GM19043 (cell line): ENCODE data around the gene MYL3.
"Not testable (repeated sequence)": the region's sequence is repeated elsewhere in the genome, so short reads cannot be mapped to it uniquely, and the experiment has no call there.

ENCODE experiments used
- ATAC-seq: cut with Tn5 transposase; IDR thresholded peaks from one replicate; pipeline ENCODE4 v1.9.1; 2021; ENCODE audit warnings: low read depth; ENCODE audit not compliant: unreplicated experiment

The MYL3 gene

DNA sequence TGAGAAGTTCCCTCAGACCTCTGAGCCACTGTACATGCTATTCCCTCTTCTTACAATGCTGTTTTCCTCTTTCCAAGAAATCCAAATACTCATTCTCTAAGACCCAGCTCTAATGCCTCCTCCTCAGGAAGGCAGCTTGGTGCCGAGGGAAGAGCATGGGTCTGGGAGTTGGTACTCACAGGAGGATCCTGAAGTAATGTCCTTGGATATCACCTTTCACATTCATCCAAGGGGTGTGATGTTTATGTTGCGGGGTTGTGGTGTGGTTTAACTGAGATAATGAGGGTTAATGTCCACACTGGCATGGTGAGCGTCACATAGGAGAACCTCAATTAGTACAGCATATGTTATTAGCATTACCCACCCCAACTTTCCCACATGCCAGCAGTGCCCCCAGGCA, 31.9 kb downstream of the MYL3 start:
- no peak for ATAC-seq

DNA sequence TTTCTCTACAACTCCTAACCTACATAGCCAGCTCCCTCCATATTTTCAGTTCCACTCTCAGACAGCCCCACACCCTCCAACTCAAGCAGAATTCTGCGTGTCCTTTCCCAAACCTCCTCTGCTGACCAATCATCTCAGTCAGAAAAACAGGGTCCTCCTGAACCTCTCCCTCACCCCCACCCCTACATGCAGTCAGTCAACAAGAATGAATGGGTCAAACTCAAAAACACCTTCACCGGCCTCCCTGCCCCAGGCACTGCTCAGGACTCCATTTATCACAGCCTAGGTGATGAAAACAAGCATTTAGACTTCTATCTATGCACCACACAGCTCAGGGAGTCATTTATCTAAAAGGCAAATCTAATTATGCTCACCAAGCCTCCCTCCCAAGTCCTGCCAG, 32.4 kb downstream of the MYL3 start:
- ATAC-seq: no peak

GRCh38 chr3:46829699-46830208, 33.5 kb downstream of the MYL3 start:
- no peak for ATAC-seq

GRCh38 chr3:46825450-46825849, 37.8 kb downstream of the MYL3 start:
- no peak for ATAC-seq

- ATAC-seq: no peak
Observed at GRCh38 chr3:46824211-46824970, 38.9 kb downstream of the MYL3 start.

- not testable (repeated sequence) for ATAC-seq
Observed at GRCh38 chr3:46823314-46823713, 39.9 kb downstream of the MYL3 start.

GRCh38 chr3:46821553-46821952, 41.7 kb downstream of the MYL3 start:
- no peak for ATAC-seq

DNA sequence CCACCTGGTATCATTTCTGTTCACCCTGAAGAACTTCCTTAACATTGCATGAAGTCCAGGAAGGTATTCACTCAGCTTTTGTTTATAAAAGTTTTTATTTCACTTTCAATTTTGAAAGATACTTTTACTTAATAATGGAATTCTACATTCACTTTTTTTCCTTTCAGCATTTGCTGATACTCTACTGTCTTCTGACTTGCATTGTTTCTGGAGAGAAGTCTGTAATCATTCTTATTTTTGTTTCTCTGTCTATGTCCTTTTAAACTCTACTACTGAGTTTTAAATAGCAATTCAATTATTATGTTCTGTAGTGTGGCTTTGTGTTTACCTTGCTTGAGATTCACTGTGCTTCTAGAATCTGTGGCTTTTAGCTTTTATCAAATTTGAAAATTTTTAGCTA, 42.4 kb downstream of the MYL3 start:
- no peak for ATAC-seq

DNA sequence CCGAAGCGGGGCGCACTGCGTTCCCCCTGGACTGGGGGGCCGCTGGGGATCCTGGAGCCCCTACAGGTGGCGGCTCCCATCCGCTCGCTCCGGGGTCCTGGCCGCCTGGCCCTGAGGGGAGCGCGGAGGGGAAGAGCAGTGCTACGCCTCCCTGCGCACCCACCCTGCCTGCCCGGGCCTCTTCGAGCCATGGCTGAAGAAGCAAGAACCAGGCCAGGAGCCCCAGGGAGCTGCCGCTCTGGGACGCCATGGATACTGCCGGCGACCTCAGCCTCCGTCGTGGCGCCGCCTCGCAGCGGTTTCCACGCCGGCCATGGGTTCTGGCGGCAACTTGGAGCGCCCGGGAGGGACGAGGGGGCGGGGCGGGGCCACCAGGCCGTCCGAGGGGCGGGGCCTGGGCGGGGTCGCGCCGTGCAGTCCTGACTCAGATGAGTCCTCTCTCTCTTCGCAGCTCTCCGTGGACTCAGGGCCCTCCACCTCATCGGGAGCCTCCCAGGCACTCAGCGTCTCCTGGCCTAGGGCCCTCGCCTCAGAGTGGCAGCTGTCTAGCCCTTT, 50.9 kb downstream of the MYL3 start:
- ATAC-seq: no peak

DNA sequence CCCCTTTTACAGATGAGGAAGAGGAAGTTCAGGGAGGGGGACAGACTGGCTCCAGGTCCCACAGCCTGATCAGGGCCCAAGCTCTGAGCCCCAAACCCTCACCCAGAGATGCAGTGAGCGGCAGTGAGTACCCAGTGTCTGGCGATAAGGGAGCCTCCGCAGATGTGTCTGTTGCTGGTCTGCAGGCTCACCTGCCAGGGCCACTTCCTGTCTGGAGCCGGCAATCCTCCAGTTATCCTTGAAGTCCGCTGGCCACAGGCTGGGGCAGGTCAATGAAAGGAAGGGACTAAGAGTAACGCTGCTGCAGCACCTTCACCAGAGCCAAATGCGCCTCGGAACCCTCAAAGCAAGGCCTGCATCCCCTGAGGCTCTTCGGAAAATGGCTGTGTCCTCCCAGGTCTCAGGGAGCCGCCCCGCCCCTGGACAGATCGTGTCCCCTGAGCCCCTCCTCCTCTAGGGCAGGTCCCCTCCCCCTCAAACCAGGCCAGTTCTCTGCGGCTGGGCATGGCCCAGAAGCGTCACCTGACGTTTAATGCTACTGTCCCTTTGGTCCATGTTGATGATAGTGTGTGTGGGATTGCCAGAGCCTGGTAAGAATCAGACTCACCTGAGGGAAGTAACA, 51.5 kb downstream of the MYL3 start:
- ATAC-seq: no peak

GRCh38 chr3:46808766-46809165, 54.5 kb downstream of the MYL3 start:
- ATAC-seq: not testable (repeated sequence)
